Left colon (tissue), 2 donors: ENCODE results near the gene INSYN2B. TPM values are rescaled to one million over a fixed set of nuclear protein-coding genes. Genes with fewer than 3 reads are reported as not detected.
A peak's percentile ranks its signal among the peaks of the same experiment; 100 is the strongest.

Source experiments
- ATAC-seq: fragments of 200-7000 bp; cut with Tn5 transposase; one replicate; pipeline ENCODE4 v1.9.1; 2020; ENCODE audit warnings: mild to moderate bottlenecking, moderate library complexity
- DNase-seq, 2 donors: peaks; one replicate each; pipeline ENCODE4 v3.0.0-alpha.2; 2020
- intact Hi-C, 2 donors: fragments of 100-400 bp; cut with DNase I in 1 of 2; cut with micrococcal nuclease in 1 of 2; formaldehyde crosslinking; loops; one replicate each; pipeline versions ENCODE4 v1.11.2 to v1.14.0; 2022; cut with DNase I, micrococcal nuclease
- total RNA-seq, 2 donors: library from RNA; stranded (reverse); fragmentation: NEBNext Ultra II Directional; extraction: Animal tissue kit (Norgen Biotek cat#: 25700); gene quantifications; one replicate each; pipeline ENCODE4 v1.2.1, GENCODE V29; 2021
- donor health status: DM: no; HTN: no; CAD: no.
- donor health status: DM: yes; HTN: yes; CAD: no.

Gene INSYN2B
- total RNA-seq, 2 donors from 2014 or later, result 0.14 TPM; not detected in 1

DNA sequence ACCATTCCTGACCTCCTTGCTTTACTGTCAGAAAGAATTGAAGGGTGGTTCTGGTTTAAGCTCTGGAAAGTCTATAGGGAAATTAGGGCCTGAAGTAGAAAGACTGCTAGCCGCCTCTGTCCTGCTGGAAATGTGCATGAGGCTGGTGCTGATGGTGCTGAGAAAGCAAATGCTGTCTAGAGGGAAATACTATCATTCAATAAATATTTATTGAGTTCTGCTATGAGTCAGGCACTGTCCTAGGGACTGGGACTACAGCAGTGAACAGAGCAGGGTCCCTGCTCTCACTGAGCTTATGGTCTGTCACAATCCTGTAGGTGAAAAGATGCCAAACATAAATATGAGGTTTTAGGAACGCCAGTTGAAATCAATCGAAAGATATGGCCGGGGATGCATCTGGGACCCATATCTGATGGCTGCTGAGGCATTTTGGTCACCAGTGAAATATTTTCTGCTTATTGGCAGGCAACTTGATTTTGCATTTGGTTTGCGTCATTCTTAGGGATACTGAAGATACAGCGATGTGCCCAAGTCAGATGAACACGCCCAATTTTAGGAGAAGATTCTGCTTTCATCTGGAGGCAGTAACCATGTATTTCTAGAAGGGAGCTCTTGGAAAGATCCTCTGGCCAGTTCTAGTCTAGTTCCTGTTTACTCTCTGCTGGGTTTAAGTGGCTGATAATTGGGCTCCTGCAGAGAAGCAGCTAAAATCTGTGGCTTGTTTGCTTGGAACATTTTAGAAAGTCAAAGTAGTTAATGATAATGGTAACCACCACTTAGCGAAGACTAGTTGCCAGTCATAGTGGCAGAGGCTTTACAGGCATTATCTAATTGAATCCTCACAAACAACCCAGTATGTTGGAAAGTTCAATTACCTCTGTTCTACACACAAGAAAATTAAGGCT, 73.3 kb downstream of the INSYN2B start:
- no peak for ATAC-seq
- intact Hi-C loops, result no loop called here
- DNase-seq, result no peak

DNA sequence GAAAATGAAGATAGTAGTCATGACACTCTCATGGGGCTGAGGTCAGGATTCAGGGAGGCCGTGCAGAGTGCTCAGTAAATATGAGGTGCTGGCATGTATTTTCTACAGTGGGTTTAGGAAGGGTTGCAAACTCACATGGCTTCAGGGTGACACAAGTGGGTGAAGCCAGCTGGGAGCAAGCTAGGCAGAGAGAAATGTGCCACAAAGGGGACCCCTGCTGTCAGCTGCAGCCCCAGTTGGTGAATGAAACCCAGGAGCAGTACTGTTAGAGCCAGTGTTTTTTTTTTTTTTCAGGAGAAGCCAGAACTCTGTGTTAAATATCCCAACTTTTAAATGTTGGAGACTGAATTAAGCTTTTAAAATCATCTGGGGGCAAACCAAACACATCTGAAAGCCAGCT, 75.3 kb downstream of the INSYN2B start:
- DNase-seq, result no peak
- no peak for ATAC-seq
- intact Hi-C loops, result no loop called here

DNA sequence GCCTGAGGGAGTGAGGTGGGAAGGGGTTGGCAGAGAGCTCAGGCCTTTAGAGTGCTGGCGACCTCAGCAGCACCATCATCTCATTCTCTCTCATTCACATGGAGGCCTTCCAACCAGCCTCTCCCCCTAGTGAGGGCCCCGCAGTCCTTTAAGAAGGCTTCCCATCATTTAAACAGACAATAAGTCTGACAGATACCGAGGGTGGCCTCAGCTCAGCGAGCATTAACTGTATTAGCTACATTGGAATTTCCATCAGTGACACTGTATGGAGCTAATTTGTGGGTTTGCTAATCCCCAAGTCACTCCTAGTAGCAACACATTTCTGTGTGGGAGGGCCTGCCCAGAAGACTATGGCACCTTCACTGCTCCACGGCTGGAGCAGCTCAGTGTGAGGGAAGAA, 75.8 kb downstream of the INSYN2B start:
- DNase-seq, result no peak
- intact Hi-C loops, result no loop called here
- no peak for ATAC-seq

DNA sequence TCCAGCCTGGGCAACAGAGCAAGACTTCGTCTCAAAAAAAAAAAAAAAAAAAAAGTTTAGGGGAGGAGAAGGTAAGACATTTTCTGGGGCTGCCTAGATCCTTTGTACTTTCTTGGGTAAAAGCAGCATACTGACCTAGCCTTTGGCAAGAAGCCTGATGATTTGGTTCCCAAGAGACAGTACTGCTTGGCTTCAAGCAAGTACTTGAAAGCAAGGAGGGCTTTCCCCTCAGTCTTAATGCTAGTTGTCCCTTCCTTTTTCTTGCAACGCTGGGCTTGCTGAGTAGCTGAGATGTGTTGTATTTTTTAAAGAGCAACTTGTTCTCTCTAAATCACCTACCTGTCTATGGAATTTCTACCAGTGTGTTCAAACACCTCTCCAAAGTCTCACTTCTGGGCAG, 76.2 kb downstream of the INSYN2B start:
- intact Hi-C loops, result no loop called here
- DNase-seq, result no peak
- ATAC-seq, result no peak

DNA sequence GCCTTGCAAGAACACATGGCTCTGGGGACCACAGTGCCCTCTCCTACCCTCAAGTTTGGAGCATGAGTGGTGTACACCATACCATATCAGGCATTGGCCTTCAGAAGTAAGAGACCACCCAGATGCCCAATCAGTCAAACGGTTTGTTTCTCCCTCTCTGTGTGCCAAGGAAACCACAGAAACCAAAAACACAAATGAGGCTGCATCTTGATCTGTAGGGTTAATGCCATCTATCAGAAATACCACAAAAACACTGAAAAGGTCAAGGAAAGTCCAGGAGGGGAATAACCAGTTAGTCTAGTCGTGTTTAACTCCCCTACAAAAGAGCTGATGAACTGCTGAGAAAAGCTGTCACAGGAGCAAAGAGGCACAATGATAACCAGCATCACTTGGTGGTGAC, 78.4 kb downstream of the INSYN2B start:
- intact Hi-C loops, result no loop called here
- no peak for ATAC-seq
- no peak for DNase-seq

DNA sequence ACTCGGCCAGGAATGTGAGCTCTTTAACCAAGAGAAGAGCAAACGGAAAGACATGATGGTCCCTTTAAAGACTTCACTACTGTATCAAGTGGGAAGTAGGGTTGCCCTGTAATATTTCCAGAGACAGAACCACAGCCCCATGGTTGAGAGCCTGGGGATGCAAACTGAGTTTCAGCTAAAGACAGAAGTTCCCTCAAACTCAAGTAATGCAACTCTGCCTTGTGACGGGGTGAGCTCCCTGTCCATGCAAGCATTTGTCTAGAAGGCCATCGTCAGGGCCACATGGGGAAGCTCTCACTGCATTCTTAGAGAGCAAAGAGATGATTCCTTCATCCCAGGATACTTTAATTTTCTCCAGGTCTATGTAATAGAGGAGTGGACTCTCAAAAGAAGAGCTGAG, 82.8 kb downstream of the INSYN2B start:
- ATAC-seq, result no peak
- intact Hi-C loops, result no loop called here
- no peak for DNase-seq

DNA sequence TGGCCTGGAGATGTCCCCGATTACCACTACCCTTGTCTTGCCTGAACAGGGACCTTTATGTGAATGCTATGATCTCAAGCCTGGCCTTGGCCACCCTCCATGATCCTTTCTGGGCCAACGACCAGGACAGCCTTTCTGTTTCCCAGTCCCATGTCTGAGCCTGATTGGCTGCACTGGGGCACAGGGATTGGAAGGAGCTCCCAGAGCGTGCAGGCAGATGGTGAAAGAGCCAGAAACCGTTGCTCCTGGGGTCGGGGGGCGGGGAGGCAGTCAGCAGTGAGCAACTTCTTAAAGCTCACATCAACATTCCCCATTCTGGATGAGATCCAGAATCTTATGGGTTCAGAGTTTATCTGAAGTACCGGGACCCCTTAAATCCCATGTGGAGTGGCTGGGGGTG, 84.4 kb downstream of the INSYN2B start:
- intact Hi-C loops, result no loop called here
- DNase-seq (no peak), ATAC-seq (no peak)

DNA sequence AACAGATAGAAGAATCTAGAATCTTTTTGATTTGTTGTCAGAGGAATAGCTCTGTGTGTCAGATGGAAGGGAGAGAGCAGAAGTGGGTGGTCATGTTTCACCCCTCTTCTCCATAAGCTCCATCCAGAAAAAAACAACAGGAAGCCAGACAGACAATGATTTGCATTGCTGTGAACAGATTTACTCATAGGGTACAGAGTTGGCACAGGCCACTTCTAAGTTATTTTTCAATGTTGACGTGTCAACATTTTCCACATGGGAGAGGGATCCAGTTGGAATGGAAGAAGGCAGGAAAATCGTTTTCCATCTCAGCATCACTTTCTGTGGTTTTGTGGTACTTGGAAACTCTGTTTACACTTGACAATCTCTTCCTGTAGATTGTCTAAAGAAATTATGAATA, 86.7 kb downstream of the INSYN2B start:
- ATAC-seq, result no peak
- intact Hi-C loops, result no loop called here
- DNase-seq, result no peak

DNA sequence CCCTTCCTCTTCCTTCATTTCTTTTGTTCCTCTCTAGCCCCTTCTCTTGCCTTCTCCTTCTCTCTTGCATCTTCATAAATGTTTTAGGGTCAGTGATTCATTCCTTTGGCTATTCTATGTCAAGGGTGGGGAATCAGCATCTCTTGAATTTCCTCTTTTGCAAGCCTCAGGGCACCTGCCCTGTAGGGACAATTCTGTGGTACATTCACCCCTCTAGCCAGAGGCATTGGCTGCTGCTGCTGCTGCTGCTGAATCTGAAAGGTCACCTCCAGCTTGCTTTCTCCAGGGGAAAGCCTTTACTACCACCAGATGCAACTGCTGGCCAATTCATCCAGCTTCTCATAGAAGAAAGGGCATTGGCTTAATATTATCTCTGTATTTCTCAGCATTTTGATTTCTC, 87.3 kb downstream of the INSYN2B start:
- DNase-seq, result no peak
- intact Hi-C loops, result no loop called here
- ATAC-seq, result no peak

DNA sequence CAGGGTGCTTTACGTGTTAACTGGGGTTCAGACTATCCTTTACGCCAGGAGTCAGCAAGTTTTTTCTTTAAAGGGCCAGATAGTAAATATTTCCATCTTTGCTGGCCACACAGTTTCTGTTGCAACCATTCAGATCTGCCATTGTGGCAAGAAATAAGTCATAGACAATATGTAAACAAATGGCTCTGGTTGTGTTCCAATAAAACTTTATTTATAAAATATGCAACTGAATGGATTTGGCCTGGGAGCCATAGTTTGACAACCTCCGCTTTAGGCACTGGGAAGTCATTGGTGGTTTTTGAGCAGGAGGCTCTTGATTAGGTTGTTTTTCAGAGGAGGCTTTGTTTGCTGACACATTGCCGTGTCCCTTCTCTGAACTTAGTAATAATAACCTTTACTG, 90.7 kb downstream of the INSYN2B start:
- intact Hi-C loops, result no loop called here
- ATAC-seq (no peak), DNase-seq (no peak)

DNA sequence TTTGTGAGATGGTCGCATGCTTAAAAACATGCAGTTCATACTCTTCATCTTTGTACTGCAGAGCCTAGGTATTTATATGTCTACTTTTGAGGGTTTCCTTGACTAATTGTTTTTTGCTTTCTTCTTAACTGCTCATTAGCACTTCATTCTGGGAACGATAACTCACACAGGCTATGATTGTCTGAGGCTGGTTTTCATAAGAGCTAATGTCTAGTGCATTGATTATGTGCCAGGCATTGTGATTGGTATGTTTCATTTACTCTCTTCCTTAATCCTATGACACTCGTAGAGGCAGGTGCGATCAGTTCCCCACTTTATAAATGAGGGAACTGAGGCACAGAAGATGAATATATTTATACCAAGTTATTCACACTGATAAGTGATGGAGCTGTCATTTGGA, 93.6 kb downstream of the INSYN2B start:
- no peak for ATAC-seq
- no peak for DNase-seq

DNA sequence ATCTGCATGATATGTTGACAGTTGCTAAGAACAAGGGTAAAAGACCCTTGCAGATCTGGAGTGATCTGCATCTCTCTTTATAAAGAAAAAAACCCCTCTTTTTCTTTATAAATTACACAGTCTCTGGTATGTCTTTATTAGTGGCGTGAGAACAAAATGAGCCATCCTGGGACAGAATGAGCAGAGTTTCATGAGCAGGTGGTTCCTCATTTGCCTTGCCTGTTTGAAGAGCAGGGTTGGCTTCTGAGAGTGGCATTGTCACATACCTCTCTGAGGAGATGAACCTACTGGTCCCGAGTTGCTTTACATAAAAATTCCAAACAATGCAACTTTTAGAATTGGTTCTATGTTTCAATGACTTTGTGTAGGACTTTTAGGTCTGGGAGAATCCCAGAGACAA, 94.3 kb downstream of the INSYN2B start:
- no peak for DNase-seq
- intact Hi-C loops, result no loop called here
- ATAC-seq, result no peak

More for the DNA sequence above, 93.6 kb downstream of the INSYN2B start:
- intact Hi-C loops, result no loop called here

DNA sequence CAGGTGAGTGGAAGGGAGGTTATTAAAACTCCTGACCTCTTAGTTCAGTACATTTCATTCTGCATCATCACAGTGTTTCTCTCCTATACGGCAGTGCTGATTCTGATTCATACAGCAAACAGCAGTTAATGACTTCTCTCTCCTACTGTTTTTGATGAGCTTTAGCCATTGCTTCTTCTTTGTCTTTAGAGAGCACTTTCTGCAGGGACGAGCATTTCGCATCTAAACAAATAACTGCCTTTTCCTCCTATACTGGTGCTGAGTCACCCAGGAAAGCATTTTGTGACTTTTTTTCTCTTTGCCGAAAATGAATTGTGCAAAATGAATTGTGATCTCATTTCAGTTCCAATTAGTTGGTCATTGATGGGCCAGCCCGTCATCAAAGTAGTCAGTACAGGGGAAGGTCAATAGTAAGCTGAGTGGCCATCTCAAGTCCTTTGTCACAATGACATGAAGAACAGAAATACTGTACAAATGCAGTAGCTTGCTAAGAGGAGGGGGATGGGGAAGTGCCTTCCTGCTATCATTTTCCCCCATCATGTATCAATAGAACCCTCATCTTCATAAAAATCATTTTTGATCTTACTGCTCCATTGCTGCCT, 98.5 kb downstream of the INSYN2B start:
- no peak for DNase-seq
- intact Hi-C loops, result no loop called here
- no peak for ATAC-seq

DNA sequence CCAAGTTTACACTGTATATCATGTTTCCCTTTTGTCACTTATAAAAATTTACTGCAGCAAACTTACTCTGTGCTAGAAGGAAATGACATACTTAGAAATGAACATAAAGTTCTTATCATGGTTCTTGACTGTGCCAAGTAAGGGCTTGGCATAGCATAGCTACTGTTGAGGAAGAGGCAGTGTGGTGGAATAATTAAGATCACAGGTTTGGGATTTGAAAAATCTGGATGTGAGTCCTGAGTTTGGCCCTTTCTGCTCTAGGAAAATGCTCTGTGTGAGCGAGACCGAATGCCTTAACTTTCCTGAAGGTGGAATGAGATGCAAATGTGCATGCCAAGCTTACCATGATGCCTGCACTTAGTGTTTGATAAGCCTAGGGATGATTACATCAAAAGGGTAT, 99.5 kb downstream of the INSYN2B start:
- ATAC-seq (no peak), DNase-seq (no peak)
- intact Hi-C loops, result no loop called here

DNA sequence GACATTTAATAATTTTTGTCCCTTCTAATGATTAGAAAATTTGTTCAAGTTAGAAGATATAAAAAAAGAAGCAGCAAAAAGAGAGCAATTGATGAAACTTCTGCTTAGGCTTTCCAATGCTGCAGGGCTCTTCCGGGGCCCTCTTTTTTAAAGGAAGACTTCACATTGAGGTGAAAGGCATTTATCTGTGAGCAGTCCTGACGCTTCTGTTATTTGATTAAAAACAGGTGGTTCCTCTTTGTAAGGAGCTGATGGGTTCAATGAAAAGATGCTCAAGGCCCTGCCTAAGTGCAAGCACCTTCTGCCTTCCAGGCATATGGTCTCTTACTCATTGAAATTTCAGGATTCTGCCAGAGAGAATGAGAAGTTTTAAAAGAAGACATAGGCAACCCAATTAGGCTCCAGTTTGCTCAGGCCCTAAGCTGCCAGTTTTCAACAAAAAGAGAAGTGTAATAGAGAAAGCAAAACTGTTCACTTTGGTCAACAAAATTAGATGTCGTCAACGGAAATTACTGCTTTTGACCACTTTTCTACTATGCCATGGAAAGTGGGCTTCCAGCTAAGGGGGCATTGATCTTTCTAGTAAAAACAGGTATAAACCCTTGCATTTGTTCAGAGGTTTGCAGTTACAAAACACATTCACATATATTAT, 100.2 kb downstream of the INSYN2B start:
- intact Hi-C loops, result no loop called here
- no peak for ATAC-seq
- no peak for DNase-seq

DNA sequence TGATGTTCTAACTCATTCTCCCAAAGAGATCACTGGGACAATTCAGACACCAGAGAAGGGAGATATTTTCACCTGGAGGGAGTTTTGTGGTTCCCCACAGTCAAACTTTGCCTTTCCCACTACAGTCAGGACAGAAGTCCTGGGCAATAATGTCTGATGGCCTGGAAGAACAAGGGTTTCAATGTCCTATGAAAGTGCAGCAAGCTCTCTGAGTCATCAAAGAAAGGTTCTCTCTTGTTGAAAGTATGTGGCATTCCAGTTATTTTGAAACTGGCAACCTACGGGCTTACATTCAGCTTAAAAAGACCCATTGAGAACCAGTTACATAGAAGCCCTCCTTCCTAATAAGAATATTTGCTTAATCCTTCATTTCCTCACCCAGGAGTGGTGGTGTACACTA, 103.9 kb downstream of the INSYN2B start:
- no peak for DNase-seq
- intact Hi-C loops, result no loop called here
- no peak for ATAC-seq

DNA sequence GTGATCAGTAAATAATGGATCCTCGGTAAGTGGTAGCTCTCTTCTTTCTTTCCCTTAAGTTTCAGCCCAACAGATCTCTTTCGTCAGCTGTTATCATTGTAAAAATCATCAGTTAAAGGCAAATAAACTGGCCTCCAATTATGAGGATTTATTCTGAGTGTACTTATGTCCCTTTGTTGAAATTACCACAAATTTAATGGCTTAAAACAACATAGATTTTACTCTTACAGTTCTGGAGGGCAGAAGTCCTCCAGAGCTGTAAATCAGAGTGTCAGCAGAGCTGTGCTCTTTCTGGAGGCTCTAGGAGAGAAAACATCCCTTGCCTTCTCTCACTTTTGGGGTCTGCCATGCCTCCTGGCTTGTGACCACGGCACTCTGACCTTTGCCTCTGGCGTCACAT, 104.6 kb downstream of the INSYN2B start:
- DNase-seq (no peak), ATAC-seq (no peak)
- intact Hi-C loops, result no loop called here

DNA sequence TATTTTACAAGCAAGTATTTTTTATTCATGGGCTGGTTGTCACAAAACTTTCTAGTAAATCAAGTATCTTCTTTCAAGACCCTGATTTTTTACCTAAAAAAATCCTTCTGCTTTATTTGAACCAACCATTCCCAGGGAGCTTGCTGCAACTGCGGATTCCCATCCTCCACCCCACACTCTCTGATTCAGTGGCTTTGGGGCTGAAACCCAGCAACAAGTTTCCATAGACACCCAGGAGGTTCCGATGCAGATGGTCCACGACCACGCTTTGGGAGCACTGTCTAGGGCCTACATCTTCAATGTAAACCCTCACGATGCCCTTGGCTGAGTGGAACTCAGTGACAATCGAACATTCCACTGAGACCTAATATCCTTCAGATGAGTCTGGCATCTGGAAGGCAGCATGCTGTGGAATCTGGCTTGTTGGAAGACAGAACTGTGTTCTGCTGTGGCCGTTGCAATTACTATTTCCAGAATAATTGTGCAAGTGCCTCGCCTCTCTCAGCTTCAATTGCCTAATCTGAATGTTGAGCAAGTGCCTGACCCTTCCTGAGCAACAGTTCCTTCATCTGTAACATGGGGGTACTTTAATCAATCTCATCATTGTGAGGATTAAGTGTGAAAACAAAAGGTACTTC, 105.1 kb downstream of the INSYN2B start:
- intact Hi-C loops, result no loop called here
- ATAC-seq, result no peak
- DNase-seq, result no peak

DNA sequence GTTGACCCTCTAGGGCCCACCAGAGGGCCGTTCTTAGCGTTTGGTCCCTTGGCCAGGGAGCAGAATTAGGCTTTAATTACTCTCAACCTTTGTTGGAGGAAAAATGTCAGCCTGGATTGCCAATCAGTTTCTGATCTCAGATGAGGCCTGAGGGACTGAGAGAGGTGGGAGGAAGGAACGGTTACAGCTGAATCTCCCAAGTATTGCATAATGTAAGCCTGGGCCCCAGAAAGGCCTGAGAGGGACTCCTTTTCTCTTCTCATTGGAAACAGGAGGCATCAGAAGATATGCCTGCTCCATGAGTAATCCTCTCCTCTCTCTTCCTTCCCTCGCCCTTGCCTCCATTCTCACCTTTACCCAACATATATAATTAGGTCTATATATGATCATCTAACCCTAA, 105.7 kb downstream of the INSYN2B start:
- intact Hi-C loops, result no loop called here
- ATAC-seq (no peak), DNase-seq (no peak)

DNA sequence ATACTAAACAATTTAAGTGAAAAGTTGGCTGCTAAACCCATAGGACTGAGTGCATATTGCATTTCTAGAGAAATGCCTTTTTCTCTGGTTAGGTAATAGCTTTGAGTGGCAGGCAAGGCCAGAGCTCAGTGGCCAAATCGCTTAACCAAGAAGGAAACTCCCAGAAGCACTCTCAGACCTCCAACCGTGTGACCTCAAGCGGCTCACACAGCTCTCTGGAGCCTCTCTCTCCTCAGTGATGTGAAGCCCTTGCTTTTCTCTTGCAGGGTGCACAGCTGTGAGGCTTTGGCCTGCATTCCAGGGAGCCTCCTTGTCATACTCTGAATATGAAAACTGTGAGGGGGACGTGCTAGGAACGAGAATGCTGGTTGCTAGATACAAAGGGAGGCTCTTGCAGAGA, 106.7 kb downstream of the INSYN2B start:
- intact Hi-C loops, result no loop called here
- ATAC-seq (no peak), DNase-seq (peak in 1 of 2 donors; percentile 30)
